ENCODE results near the gene FAM234A.
A peak's percentile ranks its signal among the peaks of the same experiment; 100 is the strongest.
"Not testable (repeated sequence)": the region's sequence is repeated elsewhere in the genome, so short reads cannot be mapped to it uniquely, and the experiment has no call there.

FAM234A gene

DNA sequence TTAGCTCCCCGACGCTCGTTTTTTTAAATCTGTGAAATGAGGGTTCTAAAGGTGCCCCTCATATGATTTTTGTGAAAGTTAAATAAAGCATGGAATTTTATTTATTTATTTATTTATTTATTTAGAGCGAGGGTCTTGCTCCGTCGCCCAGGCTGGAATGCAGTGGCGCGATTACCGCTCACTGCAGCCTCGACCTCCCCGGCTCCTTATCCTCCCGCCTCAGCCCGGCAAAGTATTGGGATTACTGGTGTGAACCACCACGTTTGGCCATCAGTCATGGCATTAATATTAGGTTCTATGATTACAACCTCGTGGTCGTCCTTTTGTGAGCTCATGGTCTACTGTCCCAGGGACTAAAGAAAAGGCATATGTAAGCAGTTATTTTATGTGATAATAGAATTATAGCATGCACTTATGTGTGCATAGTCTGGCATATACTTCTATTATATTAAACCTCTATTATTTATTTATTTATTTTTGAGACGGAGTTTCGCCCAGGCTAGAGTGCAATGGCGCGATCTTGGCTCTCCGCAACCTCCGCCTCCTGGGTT is 4.8 kb upstream of the FAM234A start:
- H3K27me3 ChIP-seq (ENCODE audit: control insufficient read depth, insufficient read depth, low read length), result no peaks in the 10 kb centered on the region
- no peaks in the 10 kb centered on the region for H3K9me3 ChIP-seq (ENCODE audit: control insufficient read depth, low read length)
- H3K4me3 ChIP-seq (ENCODE audit: low read depth, low read length), result peak overlapping the region; percentile 73
- no peaks in the 10 kb centered on the region for H3K36me3 ChIP-seq (ENCODE audit: control insufficient read depth, insufficient read depth, low read length)
- peaks cover 18% of the 10 kb centered on the region for H3K79me2 ChIP-seq
- peak overlapping the region; percentile 91 for H3K27ac ChIP-seq
- TF ChIP-seq, protein P1, sequence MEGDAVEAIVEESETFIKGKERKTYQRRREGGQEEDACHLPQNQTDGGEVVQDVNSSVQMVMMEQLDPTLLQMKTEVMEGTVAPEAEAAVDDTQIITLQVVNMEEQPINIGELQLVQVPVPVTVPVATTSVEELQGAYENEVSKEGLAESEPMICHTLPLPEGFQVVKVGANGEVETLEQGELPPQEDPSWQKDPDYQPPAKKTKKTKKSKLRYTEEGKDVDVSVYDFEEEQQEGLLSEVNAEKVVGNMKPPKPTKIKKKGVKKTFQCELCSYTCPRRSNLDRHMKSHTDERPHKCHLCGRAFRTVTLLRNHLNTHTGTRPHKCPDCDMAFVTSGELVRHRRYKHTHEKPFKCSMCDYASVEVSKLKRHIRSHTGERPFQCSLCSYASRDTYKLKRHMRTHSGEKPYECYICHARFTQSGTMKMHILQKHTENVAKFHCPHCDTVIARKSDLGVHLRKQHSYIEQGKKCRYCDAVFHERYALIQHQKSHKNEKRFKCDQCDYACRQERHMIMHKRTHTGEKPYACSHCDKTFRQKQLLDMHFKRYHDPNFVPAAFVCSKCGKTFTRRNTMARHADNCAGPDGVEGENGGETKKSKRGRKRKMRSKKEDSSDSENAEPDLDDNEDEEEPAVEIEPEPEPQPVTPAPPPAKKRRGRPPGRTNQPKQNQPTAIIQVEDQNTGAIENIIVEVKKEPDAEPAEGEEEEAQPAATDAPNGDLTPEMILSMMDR (IDR thresholded peaks at IDR 0.05), result no peak
- H3K4me1 ChIP-seq, result peaks cover 9% of the 10 kb centered on the region
- no peak overlapping the region for H3K9ac ChIP-seq
- peak overlapping the region; percentile 96 for H2AFZ ChIP-seq
- peak overlapping the region; percentile 93 for H3K4me2 ChIP-seq (ENCODE audit: low read length)

DNA sequence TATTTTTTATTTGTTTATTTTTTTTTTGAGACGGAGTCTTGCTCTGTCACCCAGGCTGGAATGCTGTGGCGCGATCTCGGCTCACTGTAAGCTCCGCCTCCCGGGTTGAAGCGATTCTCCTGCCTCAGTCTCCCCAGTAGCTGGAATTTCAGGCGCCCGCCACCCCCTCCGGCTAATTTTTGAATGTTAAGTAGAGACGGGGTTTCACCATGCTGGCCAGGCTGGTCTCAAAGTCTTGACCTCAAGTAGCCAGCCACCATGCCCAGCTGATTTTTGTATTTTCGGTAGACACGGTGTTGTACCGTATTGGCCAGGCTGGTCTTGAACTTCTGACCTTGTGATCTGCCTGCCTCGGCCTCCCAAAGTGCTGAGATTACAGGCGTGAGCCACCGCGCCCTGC is 4.3 kb upstream of the FAM234A start:
- H3K9me3 ChIP-seq (ENCODE audit: control insufficient read depth, low read length); H3K27ac ChIP-seq; H3K27me3 ChIP-seq (ENCODE audit: control insufficient read depth, insufficient read depth, low read length); H3K4me3 ChIP-seq (ENCODE audit: low read depth, low read length); H3K36me3 ChIP-seq (ENCODE audit: control insufficient read depth, insufficient read depth, low read length); H3K9ac ChIP-seq; H3K4me1 ChIP-seq; H3K4me2 ChIP-seq (ENCODE audit: low read length); H2AFZ ChIP-seq: not testable (repeated sequence)
- peaks cover 15% of the 10 kb centered on the region for H3K79me2 ChIP-seq

GRCh38 chr16:230949-231348 is 3.7 kb upstream of the FAM234A start:
- Histone ChIP-seq H3K27me3 (ENCODE audit: control insufficient read depth, insufficient read depth, low read length) (no peaks in the 10 kb centered on the region), H3K36me3 (ENCODE audit: control insufficient read depth, insufficient read depth, low read length) (no peaks in the 10 kb centered on the region), H3K9ac (no peak overlapping the region), H3K27ac (no peak overlapping the region), H3K4me1 (peaks cover 14% of the 10 kb centered on the region), H3K4me3 (ENCODE audit: low read depth, low read length) (no peak overlapping the region), H3K79me2 (peaks cover 11% of the 10 kb centered on the region), H3K9me3 (ENCODE audit: control insufficient read depth, low read length) (no peaks in the 10 kb centered on the region), H3K4me2 (ENCODE audit: low read length) (no peak overlapping the region), H2AFZ (no peak overlapping the region)
- TF ChIP-seq, protein P1 (IDR thresholded peaks at IDR 0.05), result no peak

- Histone ChIP-seq H3K4me2 (ENCODE audit: low read length) (no peak overlapping the region), H3K9ac (no peak overlapping the region), H3K27me3 (ENCODE audit: control insufficient read depth, insufficient read depth, low read length) (no peaks in the 10 kb centered on the region), H3K9me3 (ENCODE audit: control insufficient read depth, low read length) (no peaks in the 10 kb centered on the region), H3K4me1 (peaks cover 5% of the 10 kb centered on the region), H3K27ac (no peak overlapping the region), H3K79me2 (peaks cover 26% of the 10 kb centered on the region), H2AFZ (no peak overlapping the region), H3K36me3 (ENCODE audit: control insufficient read depth, insufficient read depth, low read length) (no peaks in the 10 kb centered on the region), H3K4me3 (ENCODE audit: low read depth, low read length) (no peak overlapping the region)
- TF ChIP-seq, protein P1 (IDR thresholded peaks at IDR 0.05), result no peak
These were observed 5.3 kb downstream of the FAM234A start for GRCh38 chr16:239948-240277.

GRCh38 chr16:240559-240958 is 5.9 kb downstream of the FAM234A start:
- no peak overlapping the region for H3K4me3 ChIP-seq (ENCODE audit: low read depth, low read length)
- no peak overlapping the region for H3K9ac ChIP-seq
- no peak overlapping the region for H3K27ac ChIP-seq
- no peaks in the 10 kb centered on the region for H3K9me3 ChIP-seq (ENCODE audit: control insufficient read depth, low read length)
- H3K4me1 ChIP-seq, result peaks cover 2% of the 10 kb centered on the region
- no peak overlapping the region for H3K4me2 ChIP-seq (ENCODE audit: low read length)
- no peak overlapping the region for H2AFZ ChIP-seq
- H3K27me3 ChIP-seq (ENCODE audit: control insufficient read depth, insufficient read depth, low read length), result no peaks in the 10 kb centered on the region
- no peaks in the 10 kb centered on the region for H3K36me3 ChIP-seq (ENCODE audit: control insufficient read depth, insufficient read depth, low read length)
- TF ChIP-seq, protein P1 (IDR thresholded peaks at IDR 0.05), result no peak
- H3K79me2 ChIP-seq, result peaks cover 27% of the 10 kb centered on the region
